SK-N-SH (cell line): ENCODE data around the gene UNC13B. TPM values are rescaled to one million over a fixed set of nuclear protein-coding genes. Genes with fewer than 3 reads are reported as not detected.

Experiments
- CTCF ChIA-PET: fragments of 300-600, 350-600 bp; formaldehyde crosslinking; extraction: SDS; loops from one replicate; lab custom pipeline; 2021; lab: Yijun Ruan, JAX
- POLR2A ChIA-PET: fragments of 350-600 bp; sonication (Branson Sonifier 250); formaldehyde crosslinking; extraction: SDS; loops from one replicate; lab custom pipeline; 2020; ENCODE audit warnings: antibody characterized with exemption, inconsistent platforms; lab: Yijun Ruan, JAX
- DNase-seq: peaks from one replicate; pipeline ENCODE4 v3.0.0; 2012
- H2AFZ ChIP-seq: fragments of 200-600 bp; sonication (generic); 2 replicates; pipeline ENCODE4 v1.8.1; 2016; ENCODE audit warnings: antibody characterized with exemption, mild to moderate bottlenecking, low read depth
- H3F3A ChIP-seq: fragments of 200-600 bp; sonication (generic); replicated peaks from 2 replicates; pipeline ENCODE3; 2016; ENCODE audit warnings: antibody characterized with exemption, mild to moderate bottlenecking; ENCODE audit not compliant: insufficient read depth
- H3K27ac ChIP-seq, 2 experiments: fragments of 200-500 bp in 1 of 2; fragments of 200-600 bp in 1 of 2; sonication (Bioruptor generic) in 1 of 2; sonication (generic), shearing (Covaris generic) in 1 of 2; 2 replicates each; pipeline versions ENCODE4 v1.5.1 to v1.6.1; 2014 to 2016; ENCODE audit warnings: low read depth in 2 of 2, inconsistent platforms in 1 of 2, low read length in 1 of 2, mild to moderate bottlenecking in 1 of 2, mixed read lengths in 1 of 2
- H3K27me3 ChIP-seq: fragments of 200-600 bp; sonication (generic), shearing (Covaris generic); 2 replicates; pipeline ENCODE4 v1.6.1; 2016; ENCODE audit warnings: mixed run types; ENCODE audit not compliant: insufficient read depth
- H3K36me3 ChIP-seq, 2 experiments: fragments of 200-500 bp in 1 of 2; fragments of 200-600 bp in 1 of 2; sonication (Bioruptor generic) in 1 of 2; sonication (generic) in 1 of 2; replicated peaks in 1 of 2; 2 replicates each; pipeline versions ENCODE3 to v1.5.1; 2014 to 2016; ENCODE audit warnings: low read length in 1 of 2, mild to moderate bottlenecking in 1 of 2; ENCODE audit not compliant: insufficient read depth in 2 of 2, control insufficient read depth in 1 of 2
- H3K4me1 ChIP-seq, 2 experiments: fragments of 200-500 bp in 1 of 2; fragments of 200-600 bp in 1 of 2; sonication (Bioruptor generic) in 1 of 2; sonication (generic), shearing (Covaris generic) in 1 of 2; 2 replicates each; pipeline versions ENCODE4 v1.5.1 to v1.6.1; 2014 to 2016; ENCODE audit warnings: low read depth in 1 of 2, low read length in 1 of 2, mixed run types in 1 of 2; ENCODE audit not compliant: insufficient read depth in 2 of 2, control insufficient read depth in 1 of 2
- H3K4me2 ChIP-seq: fragments of 200-600 bp; sonication (generic), shearing (Covaris generic); 2 replicates; pipeline ENCODE4 v1.6.1; 2017; ENCODE audit warnings: mixed run types
- H3K4me3 ChIP-seq, 2 experiments: fragments of 200-500 bp in 1 of 2; fragments of 200-600 bp in 1 of 2; sonication (Bioruptor generic) in 1 of 2; sonication (generic), shearing (Covaris generic) in 1 of 2; 2 replicates each; pipeline versions ENCODE4 v1.5.1 to v1.8.1; 2014 to 2016; ENCODE audit warnings: low read depth in 2 of 2, inconsistent platforms in 1 of 2, low read length in 1 of 2, mild to moderate bottlenecking in 1 of 2, mixed read lengths in 1 of 2, moderate library complexity in 1 of 2
- H3K79me2 ChIP-seq: fragments of 200-600 bp; sonication (generic); 2 replicates; pipeline ENCODE4 v1.8.1; 2017; ENCODE audit warnings: mild to moderate bottlenecking; ENCODE audit not compliant: insufficient read depth
- H3K9ac ChIP-seq: fragments of 200-600 bp; sonication (generic); 2 replicates; pipeline ENCODE4 v1.6.1; 2017; ENCODE audit warnings: mixed run types
- H3K9me2 ChIP-seq: fragments of 200-600 bp; sonication (generic); 2 replicates; pipeline ENCODE4 v1.6.1; 2017; ENCODE audit warnings: mixed run types
- H3K9me3 ChIP-seq: fragments of 200-600 bp; sonication (generic); 2 replicates; pipeline ENCODE4 v1.6.1; 2017; ENCODE audit warnings: mixed run types, mild to moderate bottlenecking, moderate library complexity
- H4K20me1 ChIP-seq: fragments of 200-600 bp; sonication (generic); 2 replicates; pipeline ENCODE4 v1.6.1; 2017; ENCODE audit warnings: mild to moderate bottlenecking, mixed run types; ENCODE audit not compliant: insufficient read depth
- CHD2 ChIP-seq: fragments of 150-350 bp; IDR thresholded peaks from 2 replicates; pipeline ENCODE4 v1.6.1; 2018; ENCODE audit warnings: low read length; ENCODE audit not compliant: partially characterized antibody
- EZH2phosphoT487 ChIP-seq: fragments of 200-600 bp; sonication (generic); IDR thresholded peaks from 2 replicates; pipeline ENCODE4 v1.6.1; 2017; ENCODE audit warnings: low read depth, mixed run types, mild to moderate bottlenecking, antibody characterized with exemption, moderate library complexity, borderline replicate concordance
- SMC3 ChIP-seq: IDR thresholded peaks from 2 replicates; pipeline ENCODE4 v1.6.1; 2012; ENCODE audit warnings: low read depth, low read length, improper control_type of control experiment
- WGBS: methylation state at CpG from one replicate; pipeline ENCODE4 v1.1.6; 2017; ENCODE audit warnings: low lambda C conversion rate; 5-methylcytosine and 5-hydroxymethylcytosine counted together
- polyA plus RNA-seq, 3 experiments: library from polyadenylated mRNA; depleted of rRNA; stranded (reverse); fragments of >200 nt; gene quantifications; 2 replicates each; pipeline ENCODE4 v1.2.3, GENCODE V29; 2012
- TF ChIP-seq, protein P1 (sequence below): fragments of 200-600 bp; sonication (generic); IDR thresholded peaks from 2 replicates; pipeline ENCODE4 v1.6.1; 2017; ENCODE audit warnings: antibody characterized with exemption, mild to moderate bottlenecking, moderate library complexity
- TF ChIP-seq, protein P2 (sequence below): fragments of 150-350 bp; IDR thresholded peaks from 2 replicates; pipeline ENCODE4 v1.6.1; 2017; ENCODE audit warnings: antibody characterized with exemption, low read length, low read depth, borderline replicate concordance
- TF ChIP-seq, protein P3 (sequence below): IDR thresholded peaks from 2 replicates; pipeline ENCODE4 v1.4.0; 2012; ENCODE audit warnings: low read depth, borderline replicate concordance

UNC13B gene
- polyA plus RNA-seq, 1 of the 3 experiments (the other 2 are of a cell fraction): 8.1 TPM

DNA sequence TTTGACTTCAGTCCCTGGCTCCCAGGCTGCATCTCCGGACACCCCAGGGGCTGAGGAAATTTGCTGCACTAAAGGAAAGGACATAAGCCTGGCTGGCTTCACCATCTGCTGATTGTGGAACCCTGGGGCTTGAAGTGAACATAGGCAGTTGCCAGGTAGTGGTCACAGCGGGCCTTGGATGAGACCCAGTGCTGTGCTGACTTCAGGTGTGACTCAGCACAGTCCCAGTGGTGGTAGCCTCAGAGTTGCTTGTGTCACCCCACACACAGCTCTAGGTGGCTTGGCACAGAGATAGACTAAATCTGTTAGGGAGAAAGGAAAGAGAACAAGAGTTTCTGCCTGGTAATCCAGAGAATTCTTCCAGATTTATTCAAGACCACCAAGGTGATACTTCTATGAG is 292.0 kb downstream of the UNC13B start:
- Histone ChIP-seq H3K4me3 (no peak overlapping the region), H2AFZ (no peak overlapping the region), H3K9me2 (no peaks in the 10 kb centered on the region), H3K36me3 (no peaks in the 10 kb centered on the region), H3F3A (no peaks in the 10 kb centered on the region), H3K9me3 (no peaks in the 10 kb centered on the region), H4K20me1 (no peaks in the 10 kb centered on the region), H3K4me2 (no peak overlapping the region), H3K79me2 (no peaks in the 10 kb centered on the region), H3K4me1 (no peaks in the 10 kb centered on the region), H3K9ac (no peak overlapping the region), H3K27ac (no peak overlapping the region), H3K27me3 (peaks cover 8% of the 10 kb centered on the region; the same call in 1 of the 2 replicates)
- CTCF ChIA-PET: interaction anchor here (0.6 to 1.2 kb wide), 4 partner anchors 16 to 100 kb away, joined by 3 read pairs; no protein-coding TSS in a partner anchor
- POLR2A ChIA-PET: no interaction called here
- whole genome bisulfite sequencing: 29% methylated on average over 1 of the region's 2 CpGs
- no peak for DNase-seq
- TF ChIP-seq, protein P1, sequence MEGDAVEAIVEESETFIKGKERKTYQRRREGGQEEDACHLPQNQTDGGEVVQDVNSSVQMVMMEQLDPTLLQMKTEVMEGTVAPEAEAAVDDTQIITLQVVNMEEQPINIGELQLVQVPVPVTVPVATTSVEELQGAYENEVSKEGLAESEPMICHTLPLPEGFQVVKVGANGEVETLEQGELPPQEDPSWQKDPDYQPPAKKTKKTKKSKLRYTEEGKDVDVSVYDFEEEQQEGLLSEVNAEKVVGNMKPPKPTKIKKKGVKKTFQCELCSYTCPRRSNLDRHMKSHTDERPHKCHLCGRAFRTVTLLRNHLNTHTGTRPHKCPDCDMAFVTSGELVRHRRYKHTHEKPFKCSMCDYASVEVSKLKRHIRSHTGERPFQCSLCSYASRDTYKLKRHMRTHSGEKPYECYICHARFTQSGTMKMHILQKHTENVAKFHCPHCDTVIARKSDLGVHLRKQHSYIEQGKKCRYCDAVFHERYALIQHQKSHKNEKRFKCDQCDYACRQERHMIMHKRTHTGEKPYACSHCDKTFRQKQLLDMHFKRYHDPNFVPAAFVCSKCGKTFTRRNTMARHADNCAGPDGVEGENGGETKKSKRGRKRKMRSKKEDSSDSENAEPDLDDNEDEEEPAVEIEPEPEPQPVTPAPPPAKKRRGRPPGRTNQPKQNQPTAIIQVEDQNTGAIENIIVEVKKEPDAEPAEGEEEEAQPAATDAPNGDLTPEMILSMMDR: no peak
- TF ChIP-seq SMC3 (no peak), EZH2phosphoT487 (no peak), CHD2 (no peak)
- TF ChIP-seq, protein P2, sequence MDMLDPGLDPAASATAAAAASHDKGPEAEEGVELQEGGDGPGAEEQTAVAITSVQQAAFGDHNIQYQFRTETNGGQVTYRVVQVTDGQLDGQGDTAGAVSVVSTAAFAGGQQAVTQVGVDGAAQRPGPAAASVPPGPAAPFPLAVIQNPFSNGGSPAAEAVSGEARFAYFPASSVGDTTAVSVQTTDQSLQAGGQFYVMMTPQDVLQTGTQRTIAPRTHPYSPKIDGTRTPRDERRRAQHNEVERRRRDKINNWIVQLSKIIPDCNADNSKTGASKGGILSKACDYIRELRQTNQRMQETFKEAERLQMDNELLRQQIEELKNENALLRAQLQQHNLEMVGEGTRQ: no peak
- TF ChIP-seq, protein P3, sequence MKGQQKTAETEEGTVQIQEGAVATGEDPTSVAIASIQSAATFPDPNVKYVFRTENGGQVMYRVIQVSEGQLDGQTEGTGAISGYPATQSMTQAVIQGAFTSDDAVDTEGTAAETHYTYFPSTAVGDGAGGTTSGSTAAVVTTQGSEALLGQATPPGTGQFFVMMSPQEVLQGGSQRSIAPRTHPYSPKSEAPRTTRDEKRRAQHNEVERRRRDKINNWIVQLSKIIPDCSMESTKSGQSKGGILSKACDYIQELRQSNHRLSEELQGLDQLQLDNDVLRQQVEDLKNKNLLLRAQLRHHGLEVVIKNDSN: no peak

Other genes with a start within 250 kb of the UNC13B start
- not detected in 2 replicates for gene PHF24, start 203.7 kb upstream of the UNC13B start, polyA plus RNA-seq (2012; rRNA removed)
- 3.3 and 4.0 TPM in 2 replicates for gene DNAJB5, start 172.3 kb upstream of the UNC13B start, polyA plus RNA-seq (2012; rRNA removed)
- gene VCP, start 89.4 kb upstream of the UNC13B start, polyA plus RNA-seq (2012; rRNA removed): 238 and 280 TPM in 2 replicates
- 25.1 and 25.6 TPM in 2 replicates for gene FANCG, start 82.1 kb upstream of the UNC13B start, polyA plus RNA-seq (2012; rRNA removed)
- gene PIGO, start 65.4 kb upstream of the UNC13B start, polyA plus RNA-seq (2012; rRNA removed): 31.0 and 38.5 TPM in 2 replicates
- gene STOML2, start 58.9 kb upstream of the UNC13B start, polyA plus RNA-seq (2012; rRNA removed): 229 and 232 TPM in 2 replicates
- gene ATOSB, start 46.1 kb upstream of the UNC13B start, polyA plus RNA-seq (2012; rRNA removed): 42.6 and 46.0 TPM in 2 replicates